Mesangial cell (primary cell): ENCODE measurements around the gene SS18L1. TPM values are rescaled to one million over a fixed set of nuclear protein-coding genes. Genes with fewer than 3 reads are reported as not detected.

Source experiments
- total RNA-seq: library from RNA; depleted of rRNA; stranded (reverse); fragments of >200 nt; gene quantifications from 2 replicates; pipeline ENCODE4 v1.2.3, GENCODE V29; 2015

Gene SS18L1
- total RNA-seq = 11.7 and 18.9 TPM in 2 replicates

GRCh38 chr20:62143081-62143956 is at the start of gene SS18L1, which contains the start of gene PSMA7:
TSS of gene SS18L1 (plus strand) at chr20:62143769. CDS start at chr20:62143821, 52 bp downstream.
TSS of gene PSMA7 (minus strand) at chr20:62143394. CDS start at chr20:62143303, 91 bp downstream.

GRCh38 chr20:62121776-62122653 is 21.6 kb upstream of the SS18L1 start, which contains the start of gene LSM14B:
TSS of gene LSM14B (plus strand) at chr20:62122475. CDS start at chr20:62122667, 192 bp downstream.

GRCh38 chr20:62182469-62183425 is 39.2 kb downstream of the SS18L1 start, which contains the start of gene MTG2:
TSS of gene MTG2 (plus strand) at chr20:62183028. CDS start at chr20:62193421, 10,393 bp downstream.

GRCh38 chr20:62219992-62220665 is 76.6 kb downstream of the SS18L1 start, which contains the start of gene HRH3:
TSS of gene HRH3 (minus strand) at chr20:62220278. CDS start at chr20:62219970, 308 bp downstream.

Other genes with a start within 250 kb of the SS18L1 start
- gene TAF4, start 77.9 kb upstream of the SS18L1 start, total RNA-seq = 5.1 and 6.6 TPM in 2 replicates
- gene LSM14B, start 21.3 kb upstream of the SS18L1 start, total RNA-seq = 22.1 and 27.5 TPM in 2 replicates
- gene PSMA7, start 375 bp upstream of the SS18L1 start, total RNA-seq = 197 and 420 TPM in 2 replicates
- 22.6 and 27.4 TPM in 2 replicates for gene MTG2, start 39.3 kb downstream of the SS18L1 start, total RNA-seq
- gene HRH3, start 76.5 kb downstream of the SS18L1 start, total RNA-seq = not detected in 2 replicates
- gene OSBPL2, start 94.8 kb downstream of the SS18L1 start, total RNA-seq = 11.4 and 15.8 TPM in 2 replicates
- 161 and 254 TPM in 2 replicates for gene ADRM1, start 159.2 kb downstream of the SS18L1 start, total RNA-seq
- 226 and 838 TPM in 2 replicates for gene LAMA5, start 223.5 kb downstream of the SS18L1 start, total RNA-seq
- gene RPS21, start 243.3 kb downstream of the SS18L1 start, total RNA-seq = 1,188 and 1,768 TPM in 2 replicates